ENCODE results near the gene WAC. TPM values are rescaled to one million over a fixed set of nuclear protein-coding genes. Genes with fewer than 3 reads are reported as not detected.
"Not testable (repeated sequence)": the region's sequence is repeated elsewhere in the genome, so short reads cannot be mapped to it uniquely, and the experiment has no call there.

WAC gene, protein sequence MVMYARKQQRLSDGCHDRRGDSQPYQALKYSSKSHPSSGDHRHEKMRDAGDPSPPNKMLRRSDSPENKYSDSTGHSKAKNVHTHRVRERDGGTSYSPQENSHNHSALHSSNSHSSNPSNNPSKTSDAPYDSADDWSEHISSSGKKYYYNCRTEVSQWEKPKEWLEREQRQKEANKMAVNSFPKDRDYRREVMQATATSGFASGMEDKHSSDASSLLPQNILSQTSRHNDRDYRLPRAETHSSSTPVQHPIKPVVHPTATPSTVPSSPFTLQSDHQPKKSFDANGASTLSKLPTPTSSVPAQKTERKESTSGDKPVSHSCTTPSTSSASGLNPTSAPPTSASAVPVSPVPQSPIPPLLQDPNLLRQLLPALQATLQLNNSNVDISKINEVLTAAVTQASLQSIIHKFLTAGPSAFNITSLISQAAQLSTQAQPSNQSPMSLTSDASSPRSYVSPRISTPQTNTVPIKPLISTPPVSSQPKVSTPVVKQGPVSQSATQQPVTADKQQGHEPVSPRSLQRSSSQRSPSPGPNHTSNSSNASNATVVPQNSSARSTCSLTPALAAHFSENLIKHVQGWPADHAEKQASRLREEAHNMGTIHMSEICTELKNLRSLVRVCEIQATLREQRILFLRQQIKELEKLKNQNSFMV
- total RNA-seq: 100 to 1,000 TPM in 3 of 6 donors, 10 to 100 TPM in 3; 74.6 to 159 (median 101) TPM

DNA sequence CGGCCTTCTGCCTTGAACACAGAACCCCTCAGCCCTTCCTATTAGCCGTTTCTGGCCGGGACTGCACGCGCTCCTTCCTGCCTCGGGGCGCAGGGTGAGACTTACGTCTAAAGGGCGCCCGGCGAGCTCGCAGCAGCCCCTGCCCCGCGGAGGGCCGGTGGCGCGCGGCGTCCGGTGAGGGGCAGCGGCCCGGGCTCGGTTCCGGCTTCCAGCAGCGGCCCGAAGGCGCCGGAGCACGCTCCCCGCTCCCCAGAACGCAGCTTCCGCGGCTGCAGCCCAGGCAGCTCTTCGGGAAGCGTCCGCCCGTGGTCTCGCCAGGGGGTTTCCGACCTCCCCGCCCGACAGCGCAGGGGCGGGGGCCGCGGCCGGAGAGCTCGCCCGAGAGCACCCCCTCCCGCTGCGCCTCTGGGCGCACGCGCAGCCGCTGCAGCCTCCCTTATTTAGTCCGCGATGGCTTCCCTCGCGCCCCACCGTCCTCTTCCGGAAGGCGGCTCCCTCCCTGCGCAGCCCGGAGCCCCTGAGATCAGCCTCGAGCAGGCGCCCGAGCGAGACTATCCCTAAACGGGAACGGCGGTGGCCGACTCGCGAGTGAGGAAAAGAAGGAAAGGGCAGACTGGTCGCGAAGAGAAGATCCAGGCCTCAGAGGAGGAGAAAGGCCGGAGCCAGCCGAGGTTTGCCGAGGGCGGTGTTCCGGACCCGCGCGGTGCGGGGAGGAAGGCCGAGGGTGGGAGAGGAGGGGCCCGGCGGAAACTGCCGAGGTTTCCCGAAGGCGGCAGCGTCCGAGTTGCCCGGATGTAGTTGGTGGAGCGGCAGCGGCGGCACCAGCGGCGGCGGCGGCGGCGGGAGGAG lies at the start of gene WAC:
Gene WAC (plus strand): TSS at position 782 of the 849 bp plus-strand sequence. CDS start 462 bp downstream, outside the sequence.
- Histone ChIP-seq H3K4me3 (peak within 1 kb of the TSS; percentile 85 to 92 (median 90)), H3K36me3 (peaks cover 7 to 22% (median 16%) of the 10 kb centered on the region in 4 donors), H3K4me1 (peaks cover 15 to 43% (median 33%) of the 10 kb centered on the region in 4 donors), H3K27ac (peak within 1 kb of the TSS; percentile 93 to 100 (median 98)), H3K9me3 (no peaks in the 10 kb centered on the region), H3K27me3 (no peaks in the 10 kb centered on the region)
- DNase-seq (peak; percentile 95 to 99), ATAC-seq (ENCODE audit: low FRiP score in 2 of 2) (peak; percentile 97 to 99)
- 0 to 1% methylated on average over 25 to 80 of the region's 102 CpGs for WGBS, 2 donors
- TF ChIP-seq POLR2AphosphoS5 (IDR thresholded peaks at IDR 0.05) (peak; percentile 81 to 86), EP300 (IDR thresholded peaks at IDR 0.05) (peak in 1 of 4 donors; percentile 32), POLR2A (IDR thresholded peaks at IDR 0.05) (peak in 3 of 4 donors; percentile 35 to 90 (median 85)), CTCF (IDR thresholded peaks at IDR 0.05) (peak in 5 of 6 experiments; percentile 9 to 57 (median 42))

DNA sequence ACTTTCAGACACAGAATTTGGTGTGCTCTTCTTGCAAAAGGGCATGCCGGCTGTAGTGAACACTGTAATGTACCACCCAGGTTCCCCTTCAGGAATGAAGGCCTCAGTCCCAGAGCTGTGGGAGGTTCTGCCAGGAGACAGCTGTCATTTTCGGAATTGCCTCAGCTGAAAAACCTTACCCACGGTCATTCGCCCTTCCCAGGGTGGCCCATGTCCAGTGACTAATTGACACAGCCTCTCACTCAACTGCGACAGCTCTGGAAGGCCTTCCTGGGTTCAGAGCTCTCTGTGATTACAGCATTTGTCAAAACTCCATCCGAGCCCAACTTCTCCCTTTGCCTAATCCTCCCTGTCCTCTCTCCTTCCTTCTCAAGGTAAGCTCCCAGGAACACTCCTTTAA lies 43.7 kb upstream of the WAC start:
- DNase-seq (no peak), ATAC-seq (ENCODE audit: low FRiP score in 2 of 2) (no peak)
- Histone ChIP-seq H3K27me3 (no peaks in the 10 kb centered on the region), H3K4me1 (peaks cover 0 to 7% (median 3%) of the 10 kb centered on the region in 4 donors), H3K27ac (no peak overlapping the region), H3K9me3 (no peaks in the 10 kb centered on the region), H3K36me3 (no peaks in the 10 kb centered on the region), H3K4me3 (no peak overlapping the region)
- WGBS, 2 donors: 84 to 85% methylated on average over 5 to 6 of the region's 6 CpGs
- TF ChIP-seq CTCF (IDR thresholded peaks at IDR 0.05) (no peak), POLR2A (IDR thresholded peaks at IDR 0.05) (no peak), POLR2AphosphoS5 (IDR thresholded peaks at IDR 0.05) (no peak), EP300 (IDR thresholded peaks at IDR 0.05) (no peak)

- not testable (repeated sequence) for ATAC-seq (ENCODE audit: low FRiP score in 2 of 2); H3K27me3 ChIP-seq
- 66 to 78% methylated on average over 2 of the region's 2 CpGs for WGBS, 2 donors
These were observed 42.6 kb upstream of the WAC start for GRCh38 chr10:28490256-28490865.

DNA sequence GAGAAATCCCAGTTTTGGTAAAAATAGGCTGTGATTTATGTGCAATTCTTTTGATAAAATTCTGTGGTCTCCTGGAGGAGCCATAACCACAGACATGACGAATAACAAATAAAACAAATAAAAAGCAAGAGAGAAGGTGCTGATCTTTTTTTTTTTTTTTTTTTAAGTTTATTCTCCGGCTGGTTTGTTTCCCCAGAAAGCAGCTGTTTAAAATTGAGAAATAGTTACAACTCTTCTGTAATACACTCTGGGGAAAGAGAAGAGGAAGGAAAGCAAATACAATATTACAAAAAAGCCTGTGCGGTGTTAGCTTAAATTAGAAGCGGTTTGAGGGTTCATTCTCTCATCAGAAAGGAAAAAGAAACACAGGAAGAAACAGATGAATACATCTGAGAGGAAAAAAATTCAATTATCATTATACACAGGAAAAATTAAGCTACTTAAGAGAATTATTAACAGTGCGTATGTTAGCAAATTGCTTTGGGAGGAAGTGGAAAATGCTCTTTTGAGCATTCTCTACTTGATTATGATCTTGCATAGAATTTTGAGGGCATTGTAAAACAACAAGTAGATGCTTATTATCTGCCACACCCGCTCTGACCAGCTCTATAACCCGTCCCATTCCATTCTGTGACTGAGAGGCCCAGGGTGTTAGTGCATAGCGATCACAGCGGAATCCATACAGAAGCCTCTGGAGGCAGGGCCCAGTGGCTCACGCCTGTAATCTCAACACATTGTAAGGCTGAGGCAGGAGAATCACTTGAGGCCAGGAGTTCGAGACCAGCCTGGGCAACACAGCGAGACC lies 40.6 kb upstream of the WAC start:
- no peak for TF ChIP-seq EP300 (IDR thresholded peaks at IDR 0.05)
- no peak for TF ChIP-seq POLR2AphosphoS5 (IDR thresholded peaks at IDR 0.05)
- no peak for TF ChIP-seq CTCF (IDR thresholded peaks at IDR 0.05)
- no peak for TF ChIP-seq POLR2A (IDR thresholded peaks at IDR 0.05)
- ATAC-seq (ENCODE audit: low FRiP score in 2 of 2): peak in 1 of 2 donors; percentile 65
- 46 to 53% methylated on average over 12 of the region's 12 CpGs for WGBS, 2 donors
- no peak for DNase-seq
- Histone ChIP-seq H3K9me3 (no peaks in the 10 kb centered on the region), H3K27ac (peak overlapping the region; percentile 61 to 82 (median 63)), H3K4me1 (peaks cover 0 to 11% (median 5%) of the 10 kb centered on the region in 4 donors), H3K36me3 (no peaks in the 10 kb centered on the region), H3K27me3 (no peaks in the 10 kb centered on the region), H3K4me3 (peak overlapping the region in 1 of 4 donors; percentile 25)

More at GRCh38 chr10:28490256-28490865, 42.6 kb upstream of the WAC start:
- H3K9me3 ChIP-seq, H3K4me1 ChIP-seq, H3K36me3 ChIP-seq, H3K4me3 ChIP-seq, DNase-seq: not testable (repeated sequence)
- H3K27ac ChIP-seq: peak overlapping the region in 1 of 4 donors; percentile 82
